Lower leg skin (tissue), 3 donors: ENCODE data around the gene RCL1.

Experiments
- CTCF ChIP-seq, 3 donors: fragments of 450-650 bp; IDR thresholded peaks; one replicate each; pipeline ENCODE4 v1.5.1; 2016; ENCODE audit warnings: antibody characterized with exemption in 3 of 3, mild to moderate bottlenecking in 3 of 3, moderate library complexity in 2 of 3
- POLR2A ChIP-seq, 2 donors: fragments of 450-650 bp; IDR thresholded peaks; one replicate each; pipeline ENCODE4 v1.6.1; 2016 to 2017; ENCODE audit warnings: antibody characterized with exemption in 2 of 2, mild to moderate bottlenecking in 1 of 2, moderate library complexity in 1 of 2

- no peak for TF ChIP-seq CTCF (IDR thresholded peaks at IDR 0.05)
- TF ChIP-seq POLR2A (IDR thresholded peaks at IDR 0.05) = no peak
These were observed 41.2 kb downstream of the RCL1 start for GRCh38 chr9:4833781-4834560.
